ENCODE data around the gene ARMC9.

GRCh38 chr2:231392431-231393148 lies 194.2 kb downstream of the ARMC9 start:
- TF ChIP-seq CTCF (IDR thresholded peaks at IDR 0.05; ENCODE audit: extremely low read depth in 1 of 2, insufficient read depth in 1 of 2, low read depth in 1 of 2, low read length in 2 of 2) (no peak), MYC (IDR thresholded peaks at IDR 0.05; ENCODE audit: low read depth, low read length) (no peak), EZH2 (IDR thresholded peaks at IDR 0.05; ENCODE audit: borderline replicate concordance, low read depth, low read length, severe bottlenecking) (no peak), POLR2A (IDR thresholded peaks at IDR 0.05; ENCODE audit: low read depth, low read length) (no peak), POLR2AphosphoS5 (IDR thresholded peaks at IDR 0.05; ENCODE audit: insufficient read depth, low read depth, low read length) (no peak), GATA2 (IDR thresholded peaks at IDR 0.05; ENCODE audit: insufficient read depth, insufficient read length, low read depth, low read length) (no peak)

Data from endothelial cell of umbilical vein (primary cell).